WTC11 (cell line): ENCODE measurements around the gene KDSR.

Source experiments
- ATF2 ChIP-seq: sonication (generic); formaldehyde crosslinking; IDR thresholded peaks from 2 replicates; pipeline ENCODE4 v1.8.1; 2022; ENCODE audit warnings: low read depth, missing genetic modification reagents, borderline replicate concordance
- CTCF ChIP-seq: fragments of 200-600 bp; IDR thresholded peaks from 2 replicates; pipeline ENCODE4 v1.8.0; 2022; ENCODE audit warnings: antibody characterized with exemption
- ELF4 ChIP-seq: sonication (generic); formaldehyde crosslinking; IDR thresholded peaks from 2 replicates; pipeline ENCODE4 v1.8.1; 2022; ENCODE audit warnings: low read depth, mild to moderate bottlenecking, moderate library complexity, missing genetic modification reagents
- FOXP4 ChIP-seq: sonication (generic); formaldehyde crosslinking; IDR thresholded peaks from 2 replicates; pipeline ENCODE4 v1.8.0; 2022; ENCODE audit warnings: mild to moderate bottlenecking, missing genetic modification reagents
- NR2C2 ChIP-seq: sonication (generic); formaldehyde crosslinking; IDR thresholded peaks from 2 replicates; pipeline ENCODE4 v1.8.0; 2022; ENCODE audit warnings: mild to moderate bottlenecking, missing genetic modification reagents
- SP1 ChIP-seq: sonication (generic); formaldehyde crosslinking; conservative IDR thresholded peaks from 2 replicates; pipeline ENCODE4 v1.8.1; 2022; ENCODE audit warnings: missing genetic modification reagents
- ZNF121 ChIP-seq: sonication (generic); formaldehyde crosslinking; IDR thresholded peaks from 2 replicates; pipeline ENCODE4 v1.8.0; 2023; ENCODE audit warnings: missing genetic modification reagents
- TF ChIP-seq, protein P1 (sequence below): sonication (generic); formaldehyde crosslinking; IDR thresholded peaks from 2 replicates; pipeline ENCODE4 v1.8.0; 2022; ENCODE audit warnings: mild to moderate bottlenecking, missing genetic modification reagents

- TF ChIP-seq CTCF, result no peak
- TF ChIP-seq NR2C2 (CRISPR knock-in tag), result no peak
- TF ChIP-seq SP1 (CRISPR knock-in tag), result no peak
- no peak for TF ChIP-seq ELF4 (CRISPR knock-in tag)
- TF ChIP-seq FOXP4, result no peak
- TF ChIP-seq ATF2 (CRISPR knock-in tag), result no peak
- no peak for TF ChIP-seq ZNF121 (CRISPR knock-in tag)
- TF ChIP-seq, protein P1, sequence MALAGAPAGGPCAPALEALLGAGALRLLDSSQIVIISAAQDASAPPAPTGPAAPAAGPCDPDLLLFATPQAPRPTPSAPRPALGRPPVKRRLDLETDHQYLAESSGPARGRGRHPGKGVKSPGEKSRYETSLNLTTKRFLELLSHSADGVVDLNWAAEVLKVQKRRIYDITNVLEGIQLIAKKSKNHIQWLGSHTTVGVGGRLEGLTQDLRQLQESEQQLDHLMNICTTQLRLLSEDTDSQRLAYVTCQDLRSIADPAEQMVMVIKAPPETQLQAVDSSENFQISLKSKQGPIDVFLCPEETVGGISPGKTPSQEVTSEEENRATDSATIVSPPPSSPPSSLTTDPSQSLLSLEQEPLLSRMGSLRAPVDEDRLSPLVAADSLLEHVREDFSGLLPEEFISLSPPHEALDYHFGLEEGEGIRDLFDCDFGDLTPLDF (CRISPR knock-in tag), result no peak
Observed at GRCh38 chr18:63312019-63312409, 55.0 kb downstream of the KDSR start.
